ENCODE measurements around the gene ATP6V0D1. TPM values are rescaled to one million over a fixed set of nuclear protein-coding genes. Genes with fewer than 3 reads are reported as not detected.
A peak's percentile ranks its signal among the peaks of the same experiment; 100 is the strongest.

The ATP6V0D1 gene
- total and polyA plus RNA-seq, 10 donors, result 37.3 to 133 (median 105) TPM

- TF ChIP-seq CTCF (IDR thresholded peaks at IDR 0.05 in 8 of 11, conservative IDR thresholded peaks at IDR 0.05 in 3 of 11) (peak; percentile 59 to 88 (median 84)), POLR2A (IDR thresholded peaks at IDR 0.05) (no peak), POLR2AphosphoS5 (IDR thresholded peaks at IDR 0.05) (peak; percentile 26 to 46 (median 27))
- H3K9me3 ChIP-seq, result no peaks in the 10 kb centered on the region
- peak; percentile 89 for DNase-seq
- no peaks in the 10 kb centered on the region for H3K36me3 ChIP-seq
- intact Hi-C loops (cut with DNase I; ENCODE audit: low total_unique reads), result loop anchor here (5.0 kb wide), 1 partner anchor 34 kb away; no protein-coding TSS in a partner anchor
- 20 to 49% (median 24%) methylated on average over 3 to 11 of the region's 11 CpGs for WGBS, 5 donors
- peaks cover 0 to 66% (median 16%) of the 10 kb centered on the region in 7 donors for H3K27me3 ChIP-seq (replicated peaks in 1 of 7)
- no peak overlapping the region for H3K27ac ChIP-seq
- peaks cover 28 to 54% (median 47%) of the 10 kb centered on the region in 6 donors for H3K4me1 ChIP-seq
- no peak overlapping the region for H3K4me3 ChIP-seq
Measured at GRCh38 chr16:67428146-67428731, 52.7 kb downstream of the ATP6V0D1 start.

- intact Hi-C loops (cut with DNase I; ENCODE audit: low total_unique reads), result loop anchor here (5.0 kb wide), 1 partner anchor 35 kb away; no protein-coding TSS in a partner anchor
- 72 to 94% (median 74%) methylated on average over 7 of the region's 7 CpGs for WGBS, 5 donors
- H3K36me3 ChIP-seq, result no peaks in the 10 kb centered on the region
- peaks cover 0 to 62% (median 16%) of the 10 kb centered on the region in 7 donors for H3K27me3 ChIP-seq (replicated peaks in 1 of 7)
- no peak for TF ChIP-seq POLR2AphosphoS5 (IDR thresholded peaks at IDR 0.05)
- TF ChIP-seq POLR2A (IDR thresholded peaks at IDR 0.05), result no peak
- no peak for TF ChIP-seq CTCF (IDR thresholded peaks at IDR 0.05 in 8 of 11, conservative IDR thresholded peaks at IDR 0.05 in 3 of 11)
- DNase-seq, result no peak
- no peaks in the 10 kb centered on the region for H3K9me3 ChIP-seq
- no peak overlapping the region for H3K27ac ChIP-seq
- peaks cover 18 to 41% (median 36%) of the 10 kb centered on the region in 6 donors for H3K4me1 ChIP-seq
- no peak overlapping the region for H3K4me3 ChIP-seq
Measured at GRCh38 chr16:67426950-67427349, 54.0 kb downstream of the ATP6V0D1 start.

GRCh38 chr16:67426022-67426421, 54.9 kb downstream of the ATP6V0D1 start:
- Histone ChIP-seq H3K9me3 (no peaks in the 10 kb centered on the region), H3K27ac (no peak overlapping the region), H3K27me3 (replicated peaks in 1 of 7) (peaks cover 0 to 53% (median 16%) of the 10 kb centered on the region in 7 donors), H3K4me3 (no peak overlapping the region), H3K36me3 (no peaks in the 10 kb centered on the region), H3K4me1 (peaks cover 13 to 33% (median 29%) of the 10 kb centered on the region in 6 donors)
- TF ChIP-seq CTCF (IDR thresholded peaks at IDR 0.05 in 8 of 11, conservative IDR thresholded peaks at IDR 0.05 in 3 of 11) (no peak), POLR2AphosphoS5 (IDR thresholded peaks at IDR 0.05) (no peak), POLR2A (IDR thresholded peaks at IDR 0.05) (no peak)
- intact Hi-C loops (cut with DNase I; ENCODE audit: low total_unique reads), result loop anchor here (5.0 kb wide), 1 partner anchor 36 kb away; no protein-coding TSS in a partner anchor
- WGBS, 5 donors, result 85 to 94% (median 88%) methylated on average over 5 to 7 of the region's 7 CpGs
- DNase-seq, result no peak

- Histone ChIP-seq H3K4me1 (peaks cover 13 to 30% (median 25%) of the 10 kb centered on the region in 6 donors), H3K36me3 (no peaks in the 10 kb centered on the region), H3K27me3 (replicated peaks in 1 of 7) (peaks cover 0 to 48% (median 14%) of the 10 kb centered on the region in 7 donors), H3K9me3 (no peaks in the 10 kb centered on the region), H3K27ac (no peak overlapping the region), H3K4me3 (no peak overlapping the region)
- no peak for DNase-seq
- 83 to 95% (median 90%) methylated on average over 4 of the region's 4 CpGs for WGBS, 5 donors
- intact Hi-C loops (cut with DNase I; ENCODE audit: low total_unique reads), result loop anchor here (5.0 kb wide), 1 partner anchor 37 kb away; no protein-coding TSS in a partner anchor
- TF ChIP-seq POLR2A (IDR thresholded peaks at IDR 0.05), result no peak
- TF ChIP-seq CTCF (IDR thresholded peaks at IDR 0.05 in 8 of 11, conservative IDR thresholded peaks at IDR 0.05 in 3 of 11), result no peak
- TF ChIP-seq POLR2AphosphoS5 (IDR thresholded peaks at IDR 0.05), result no peak
Measured at GRCh38 chr16:67425580-67425979, 55.4 kb downstream of the ATP6V0D1 start.
